SK-N-SH (cell line): ENCODE data around the gene ZEB2.

ENCODE experiments used
- CTCF ChIP-seq: fragments of 200-600 bp; sonication (generic); IDR thresholded peaks from 2 replicates; pipeline ENCODE4 v1.6.1; 2017; ENCODE audit warnings: antibody characterized with exemption, mild to moderate bottlenecking, moderate library complexity
- POLR2AphosphoS5 ChIP-seq: IDR thresholded peaks from 2 replicates; pipeline ENCODE4 v1.6.1; 2012; ENCODE audit warnings: low read depth, low read length

GRCh38 chr2:144566448-144566847 lies 46.5 kb upstream of the ZEB2 start:
- TF ChIP-seq CTCF = no peak
- no peak for TF ChIP-seq POLR2AphosphoS5
